Hepatocyte (in vitro differentiated cells): ENCODE results near the gene OR10J4. TPM values are rescaled to one million over a fixed set of nuclear protein-coding genes. Genes with fewer than 3 reads are reported as not detected.

Experiments used
- DNase-seq: peaks from one replicate; pipeline ENCODE4 v3.0.0-alpha.2; 2016; ENCODE audit warnings: low spot score
- H2AFZ ChIP-seq: fragments of 200-600 bp; sonication (generic); 2 replicates; pipeline ENCODE4 v1.6.0; 2016; ENCODE audit warnings: antibody characterized with exemption, mild to moderate bottlenecking
- H3K27ac ChIP-seq: fragments of 200-600 bp; sonication (generic); 2 replicates; pipeline ENCODE4 v1.5.1; 2016; ENCODE audit warnings: mild to moderate bottlenecking
- H3K27me3 ChIP-seq: fragments of 200-600 bp; sonication (generic); 2 replicates; pipeline ENCODE4 v1.6.1; 2016
- H3K36me3 ChIP-seq: fragments of 200-600 bp; sonication (generic); replicated peaks from 2 replicates; pipeline ENCODE4 v1.5.1; 2016; ENCODE audit warnings: low read depth; ENCODE audit not compliant: insufficient read depth
- H3K4me1 ChIP-seq: fragments of 200-600 bp; sonication (generic); 2 replicates; pipeline ENCODE4 v1.5.1; 2016; ENCODE audit warnings: mild to moderate bottlenecking, moderate library complexity; ENCODE audit not compliant: insufficient read depth
- H3K4me2 ChIP-seq: fragments of 200-600 bp; sonication (generic); 2 replicates; pipeline ENCODE4 v1.6.0; 2016
- H3K4me3 ChIP-seq: fragments of 200-600 bp; sonication (generic); 2 replicates; pipeline ENCODE4 v1.5.1; 2016; ENCODE audit warnings: mild to moderate bottlenecking
- H3K79me2 ChIP-seq: fragments of 200-600 bp; sonication (generic); 2 replicates; pipeline ENCODE4 v1.6.0; 2017; ENCODE audit warnings: mild to moderate bottlenecking
- H3K9me2 ChIP-seq: fragments of 200-600 bp; sonication (generic); replicated peaks from 2 replicates; pipeline ENCODE4 v1.6.0; 2017; ENCODE audit warnings: mild to moderate bottlenecking; ENCODE audit not compliant: insufficient read depth
- H3K9me3 ChIP-seq: fragments of 200-600 bp; sonication (generic); 2 replicates; pipeline ENCODE4 v1.5.1; 2016; ENCODE audit warnings: low read depth, mild to moderate bottlenecking
- H4K20me1 ChIP-seq: fragments of 200-600 bp; sonication (generic); 2 replicates; pipeline ENCODE4 v1.6.0; 2016; ENCODE audit warnings: mild to moderate bottlenecking; ENCODE audit not compliant: insufficient read depth, poor library complexity, severe bottlenecking
- EZH2 ChIP-seq: fragments of 200-600 bp; sonication (generic); IDR thresholded peaks from 2 replicates; pipeline ENCODE4 v1.6.1; 2016; ENCODE audit warnings: antibody characterized with exemption, mild to moderate bottlenecking, borderline replicate concordance
- EZH2phosphoT487 ChIP-seq: fragments of 200-600 bp; sonication (generic); IDR thresholded peaks from one replicate; pipeline ENCODE4 v1.6.1; 2018; ENCODE audit warnings: antibody characterized with exemption, mild to moderate bottlenecking, low read depth, moderate library complexity; ENCODE audit not compliant: unreplicated experiment, severe bottlenecking
- WGBS: methylation state at CpG from one replicate; pipeline ENCODE4 v1.1.6; 2016; ENCODE audit warnings: low lambda C conversion rate; ENCODE audit errors: missing lambda C conversion rate; 5-methylcytosine and 5-hydroxymethylcytosine counted together
- polyA plus RNA-seq: library from polyadenylated mRNA; unstranded; fragments of >200 nt; fragmentation: Nextera tagmentation; extraction: Ambion mirVana; gene quantifications from 2 replicates; pipeline ENCODE4 v1.2.1, GENCODE V29; 2016
- total RNA-seq: library from RNA; depleted of rRNA; stranded (reverse); fragments of >200 nt; gene quantifications from 2 replicates; pipeline ENCODE4 v1.2.3, GENCODE V29; 2014
- TF ChIP-seq, protein P1 (sequence below): fragments of 200-600 bp; sonication (generic); IDR thresholded peaks from 2 replicates; pipeline ENCODE4 v1.5.1; 2016; ENCODE audit warnings: antibody characterized with exemption, mild to moderate bottlenecking; ENCODE audit not compliant: poor library complexity

OR10J4 gene
- total and polyA plus RNA-seq, 2 experiments from 2014 or later, result not detected

- Histone ChIP-seq H3K79me2 (no peaks in the 10 kb centered on the region), H3K9me2 (no peaks in the 10 kb centered on the region), H3K27me3 (no peaks in the 10 kb centered on the region), H3K4me2 (no peak overlapping the region), H3K4me1 (no peaks in the 10 kb centered on the region), H3K9me3 (peaks cover 2% of the 10 kb centered on the region), H3K36me3 (no peaks in the 10 kb centered on the region), H2AFZ (no peak overlapping the region), H4K20me1 (no peaks in the 10 kb centered on the region), H3K27ac (no peak overlapping the region), H3K4me3 (no peak overlapping the region)
- no peak for TF ChIP-seq EZH2
- no peak for TF ChIP-seq EZH2phosphoT487
- TF ChIP-seq, protein P1, sequence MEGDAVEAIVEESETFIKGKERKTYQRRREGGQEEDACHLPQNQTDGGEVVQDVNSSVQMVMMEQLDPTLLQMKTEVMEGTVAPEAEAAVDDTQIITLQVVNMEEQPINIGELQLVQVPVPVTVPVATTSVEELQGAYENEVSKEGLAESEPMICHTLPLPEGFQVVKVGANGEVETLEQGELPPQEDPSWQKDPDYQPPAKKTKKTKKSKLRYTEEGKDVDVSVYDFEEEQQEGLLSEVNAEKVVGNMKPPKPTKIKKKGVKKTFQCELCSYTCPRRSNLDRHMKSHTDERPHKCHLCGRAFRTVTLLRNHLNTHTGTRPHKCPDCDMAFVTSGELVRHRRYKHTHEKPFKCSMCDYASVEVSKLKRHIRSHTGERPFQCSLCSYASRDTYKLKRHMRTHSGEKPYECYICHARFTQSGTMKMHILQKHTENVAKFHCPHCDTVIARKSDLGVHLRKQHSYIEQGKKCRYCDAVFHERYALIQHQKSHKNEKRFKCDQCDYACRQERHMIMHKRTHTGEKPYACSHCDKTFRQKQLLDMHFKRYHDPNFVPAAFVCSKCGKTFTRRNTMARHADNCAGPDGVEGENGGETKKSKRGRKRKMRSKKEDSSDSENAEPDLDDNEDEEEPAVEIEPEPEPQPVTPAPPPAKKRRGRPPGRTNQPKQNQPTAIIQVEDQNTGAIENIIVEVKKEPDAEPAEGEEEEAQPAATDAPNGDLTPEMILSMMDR, result no peak
- no peak for DNase-seq
- WGBS, result 47% methylated on average over 2 of the region's 2 CpGs
Observed at GRCh38 chr1:159459551-159459950, 27.5 kb downstream of the OR10J4 start.

GRCh38 chr1:159465191-159465603 is 33.2 kb downstream of the OR10J4 start:
- no peak for DNase-seq
- H2AFZ ChIP-seq, result no peak overlapping the region
- peaks cover 2% of the 10 kb centered on the region for H3K9me3 ChIP-seq
- no peak overlapping the region for H3K4me3 ChIP-seq
- H4K20me1 ChIP-seq, result no peaks in the 10 kb centered on the region
- no peaks in the 10 kb centered on the region for H3K9me2 ChIP-seq
- no peaks in the 10 kb centered on the region for H3K4me1 ChIP-seq
- TF ChIP-seq, protein P1, result no peak
- TF ChIP-seq EZH2, result no peak
- TF ChIP-seq EZH2phosphoT487, result no peak
- no peak overlapping the region for H3K4me2 ChIP-seq
- 58% methylated on average over 3 of the region's 3 CpGs for WGBS
- no peaks in the 10 kb centered on the region for H3K79me2 ChIP-seq
- no peaks in the 10 kb centered on the region for H3K27me3 ChIP-seq
- H3K36me3 ChIP-seq, result no peaks in the 10 kb centered on the region
- no peak overlapping the region for H3K27ac ChIP-seq

- Histone ChIP-seq H3K4me2 (no peak overlapping the region), H3K36me3 (no peaks in the 10 kb centered on the region), H3K79me2 (no peaks in the 10 kb centered on the region), H3K4me3 (no peak overlapping the region), H3K9me3 (no peaks in the 10 kb centered on the region), H2AFZ (no peak overlapping the region), H3K27ac (no peak overlapping the region), H4K20me1 (no peaks in the 10 kb centered on the region), H3K4me1 (no peaks in the 10 kb centered on the region), H3K9me2 (no peaks in the 10 kb centered on the region), H3K27me3 (no peaks in the 10 kb centered on the region)
- WGBS, result 56% methylated on average over 2 of the region's 2 CpGs
- TF ChIP-seq, protein P1, result no peak
- TF ChIP-seq EZH2, result no peak
- no peak for TF ChIP-seq EZH2phosphoT487
- no peak for DNase-seq
Observed at GRCh38 chr1:159468321-159468720, 36.3 kb downstream of the OR10J4 start.

GRCh38 chr1:159469921-159470533 is 38.0 kb downstream of the OR10J4 start:
- H4K20me1 ChIP-seq, result no peaks in the 10 kb centered on the region
- no peaks in the 10 kb centered on the region for H3K79me2 ChIP-seq
- H2AFZ ChIP-seq, result no peak overlapping the region
- no peak overlapping the region for H3K27ac ChIP-seq
- TF ChIP-seq, protein P1, result no peak
- TF ChIP-seq EZH2, result no peak
- TF ChIP-seq EZH2phosphoT487, result no peak
- H3K36me3 ChIP-seq, result no peaks in the 10 kb centered on the region
- H3K4me1 ChIP-seq, result no peaks in the 10 kb centered on the region
- no peak for DNase-seq
- no peaks in the 10 kb centered on the region for H3K9me2 ChIP-seq
- WGBS, result 41% methylated on average over 4 of the region's 4 CpGs
- H3K4me3 ChIP-seq, result no peak overlapping the region
- H3K9me3 ChIP-seq, result no peaks in the 10 kb centered on the region
- no peak overlapping the region for H3K4me2 ChIP-seq
- H3K27me3 ChIP-seq, result no peaks in the 10 kb centered on the region
